Measurements from ENCODE around the gene SH3GL2.

GRCh38 chr9:17636821-17637220, 58.0 kb downstream of the SH3GL2 start:
- TF ChIP-seq, protein P1, sequence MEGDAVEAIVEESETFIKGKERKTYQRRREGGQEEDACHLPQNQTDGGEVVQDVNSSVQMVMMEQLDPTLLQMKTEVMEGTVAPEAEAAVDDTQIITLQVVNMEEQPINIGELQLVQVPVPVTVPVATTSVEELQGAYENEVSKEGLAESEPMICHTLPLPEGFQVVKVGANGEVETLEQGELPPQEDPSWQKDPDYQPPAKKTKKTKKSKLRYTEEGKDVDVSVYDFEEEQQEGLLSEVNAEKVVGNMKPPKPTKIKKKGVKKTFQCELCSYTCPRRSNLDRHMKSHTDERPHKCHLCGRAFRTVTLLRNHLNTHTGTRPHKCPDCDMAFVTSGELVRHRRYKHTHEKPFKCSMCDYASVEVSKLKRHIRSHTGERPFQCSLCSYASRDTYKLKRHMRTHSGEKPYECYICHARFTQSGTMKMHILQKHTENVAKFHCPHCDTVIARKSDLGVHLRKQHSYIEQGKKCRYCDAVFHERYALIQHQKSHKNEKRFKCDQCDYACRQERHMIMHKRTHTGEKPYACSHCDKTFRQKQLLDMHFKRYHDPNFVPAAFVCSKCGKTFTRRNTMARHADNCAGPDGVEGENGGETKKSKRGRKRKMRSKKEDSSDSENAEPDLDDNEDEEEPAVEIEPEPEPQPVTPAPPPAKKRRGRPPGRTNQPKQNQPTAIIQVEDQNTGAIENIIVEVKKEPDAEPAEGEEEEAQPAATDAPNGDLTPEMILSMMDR (IDR thresholded peaks at IDR 0.05) = no peak
- no peak for TF ChIP-seq ZFX (IDR thresholded peaks at IDR 0.05; ENCODE audit: borderline replicate concordance)

Measured in 22Rv1 (cell line).